ENCODE results near the gene CNOT1.

CNOT1 gene

GRCh38 chr16:58516768-58517107 is 112.9 kb downstream of the CNOT1 start:
- DNase-seq (ENCODE audit: low spot score) = no peak

GRCh38 chr16:58515871-58516767 is 113.5 kb downstream of the CNOT1 start:
- DNase-seq (ENCODE audit: low spot score) = no peak

- DNase-seq (ENCODE audit: low spot score) = peak; percentile 62
Observed at GRCh38 chr16:58515125-58515870, 114.3 kb downstream of the CNOT1 start, which contains the start of gene SETD6. Gene SETD6, plus strand, starts transcription at chr16:58515517. Its CDS starts 21 bp downstream, at chr16:58515538.

GRCh38 chr16:58513874-58514273 is 115.8 kb downstream of the CNOT1 start:
- no peak for DNase-seq (ENCODE audit: low spot score)

- DNase-seq (ENCODE audit: low spot score) = peak; percentile 77
Observed at GRCh38 chr16:58511933-58512815, 117.5 kb downstream of the CNOT1 start.

- no peak for DNase-seq (ENCODE audit: low spot score)
Observed at GRCh38 chr16:58510776-58511628, 118.6 kb downstream of the CNOT1 start.

GRCh38 chr16:58510097-58510775 is 119.4 kb downstream of the CNOT1 start:
- no peak for DNase-seq (ENCODE audit: low spot score)

- no peak for DNase-seq (ENCODE audit: low spot score)
Observed at GRCh38 chr16:58509256-58510096, 120.2 kb downstream of the CNOT1 start.

GRCh38 chr16:58508671-58509251 is 120.9 kb downstream of the CNOT1 start:
- DNase-seq (ENCODE audit: low spot score) = no peak

GRCh38 chr16:58507963-58508670 is 121.5 kb downstream of the CNOT1 start:
- no peak for DNase-seq (ENCODE audit: low spot score)

GRCh38 chr16:58507195-58507962 is 122.2 kb downstream of the CNOT1 start:
- no peak for DNase-seq (ENCODE audit: low spot score)

- DNase-seq (ENCODE audit: low spot score) = no peak
Observed at GRCh38 chr16:58506241-58507194, 123.1 kb downstream of the CNOT1 start.

GRCh38 chr16:58503863-58504688 is 125.5 kb downstream of the CNOT1 start:
- DNase-seq (ENCODE audit: low spot score) = no peak

- DNase-seq (ENCODE audit: low spot score) = no peak
Observed at GRCh38 chr16:58503166-58503862, 126.3 kb downstream of the CNOT1 start.
